Activated B cell treated with CpG ODN at 0.5 μM for 24 hours (primary cell): ENCODE data around the gene ERC2. TPM values are rescaled to one million over a fixed set of nuclear protein-coding genes. Genes with fewer than 3 reads are reported as not detected.

Experiments
- ATAC-seq: fragments of 200-7000 bp; cut with Tn5 transposase; one replicate; pipeline ENCODE4 v1.10.0; 2021; ENCODE audit warnings: low read depth, mild to moderate bottlenecking, moderate library complexity
- CTCF ChIA-PET: fragments of 350-600 bp; sonication (Branson Sonifier 250); formaldehyde crosslinking; loops from one replicate; lab custom pipeline; 2021; ENCODE audit warnings: antibody characterized with exemption; lab: Charles Lee
- POLR2A ChIA-PET: fragments of 350-600 bp; sonication (Branson Sonifier 250); formaldehyde crosslinking; loops from one replicate; lab custom pipeline; 2021; ENCODE audit warnings: antibody characterized with exemption; lab: Charles Lee
- DNase-seq: peaks from one replicate; pipeline ENCODE4 v3.0.0; 2022
- H3K27ac Mint-ChIP-seq: one replicate; pipeline ENCODE4 v1.8.0; 2020; ENCODE audit warnings: mixed read lengths
- H3K27me3 Mint-ChIP-seq: one replicate; pipeline ENCODE4 v1.8.0; 2021; ENCODE audit warnings: mixed read lengths
- H3K36me3 Mint-ChIP-seq: one replicate; pipeline ENCODE4 v1.8.0; 2021; ENCODE audit warnings: low read depth, mixed read lengths
- H3K4me1 Mint-ChIP-seq: one replicate; pipeline ENCODE4 v1.8.0; 2021; ENCODE audit warnings: mixed read lengths
- H3K4me3 Mint-ChIP-seq: one replicate; pipeline ENCODE4 v1.8.0; 2020; ENCODE audit warnings: mild to moderate bottlenecking, mixed read lengths
- H3K9me3 Mint-ChIP-seq: one replicate; pipeline ENCODE4 v1.8.0; 2020; ENCODE audit warnings: mixed read lengths
- intact Hi-C: fragments of 100-400 bp; cut with micrococcal nuclease; formaldehyde crosslinking; loops from one replicate; pipeline ENCODE4 v1.15.1; 2024
- total RNA-seq: library from RNA; stranded (reverse); gene quantifications from 2 replicates; pipeline ENCODE4 v1.2.3, GENCODE V29; 2022
- TF ChIP-seq, protein P1 (sequence below): fragments of 200-600 bp; IDR thresholded peaks from one replicate; pipeline ENCODE4 v1.8.0; 2022; ENCODE audit warnings: antibody characterized with exemption, mild to moderate bottlenecking

ERC2 gene
- total RNA-seq, 1 donor from 2014 or later: not detected

DNA sequence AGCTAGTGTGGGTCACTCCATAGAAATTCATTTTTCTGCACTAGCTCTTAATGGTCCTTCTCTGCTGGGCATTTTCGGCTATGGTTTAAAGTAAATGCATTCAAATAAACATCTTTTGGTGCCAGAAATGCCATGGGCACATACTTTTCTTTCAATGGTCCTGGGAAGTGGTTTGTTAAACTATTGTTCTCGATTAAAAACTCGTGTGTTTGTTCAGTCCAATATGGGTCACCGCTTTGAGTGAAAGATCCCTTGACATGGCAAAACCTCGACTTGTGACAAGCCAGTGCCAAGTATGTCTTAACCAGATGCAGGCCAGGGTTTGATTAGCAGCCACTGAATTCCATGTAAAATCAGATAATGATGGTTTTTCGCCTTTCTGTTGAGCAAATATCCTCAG, 649.3 kb downstream of the ERC2 start:
- ChIA-PET CTCF (no interaction called here), POLR2A (no interaction called here)
- Mint-ChIP-seq H3K4me3 (no peak overlapping the region), H3K9me3 (no peaks in the 10 kb centered on the region), H3K4me1 (no peaks in the 10 kb centered on the region), H3K27me3 (no peaks in the 10 kb centered on the region), H3K36me3 (no peaks in the 10 kb centered on the region), H3K27ac (no peak overlapping the region)
- DNase-seq (no peak), ATAC-seq (no peak)
- intact Hi-C loops: no loop called here
- TF ChIP-seq, protein P1, sequence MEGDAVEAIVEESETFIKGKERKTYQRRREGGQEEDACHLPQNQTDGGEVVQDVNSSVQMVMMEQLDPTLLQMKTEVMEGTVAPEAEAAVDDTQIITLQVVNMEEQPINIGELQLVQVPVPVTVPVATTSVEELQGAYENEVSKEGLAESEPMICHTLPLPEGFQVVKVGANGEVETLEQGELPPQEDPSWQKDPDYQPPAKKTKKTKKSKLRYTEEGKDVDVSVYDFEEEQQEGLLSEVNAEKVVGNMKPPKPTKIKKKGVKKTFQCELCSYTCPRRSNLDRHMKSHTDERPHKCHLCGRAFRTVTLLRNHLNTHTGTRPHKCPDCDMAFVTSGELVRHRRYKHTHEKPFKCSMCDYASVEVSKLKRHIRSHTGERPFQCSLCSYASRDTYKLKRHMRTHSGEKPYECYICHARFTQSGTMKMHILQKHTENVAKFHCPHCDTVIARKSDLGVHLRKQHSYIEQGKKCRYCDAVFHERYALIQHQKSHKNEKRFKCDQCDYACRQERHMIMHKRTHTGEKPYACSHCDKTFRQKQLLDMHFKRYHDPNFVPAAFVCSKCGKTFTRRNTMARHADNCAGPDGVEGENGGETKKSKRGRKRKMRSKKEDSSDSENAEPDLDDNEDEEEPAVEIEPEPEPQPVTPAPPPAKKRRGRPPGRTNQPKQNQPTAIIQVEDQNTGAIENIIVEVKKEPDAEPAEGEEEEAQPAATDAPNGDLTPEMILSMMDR: no peak

DNA sequence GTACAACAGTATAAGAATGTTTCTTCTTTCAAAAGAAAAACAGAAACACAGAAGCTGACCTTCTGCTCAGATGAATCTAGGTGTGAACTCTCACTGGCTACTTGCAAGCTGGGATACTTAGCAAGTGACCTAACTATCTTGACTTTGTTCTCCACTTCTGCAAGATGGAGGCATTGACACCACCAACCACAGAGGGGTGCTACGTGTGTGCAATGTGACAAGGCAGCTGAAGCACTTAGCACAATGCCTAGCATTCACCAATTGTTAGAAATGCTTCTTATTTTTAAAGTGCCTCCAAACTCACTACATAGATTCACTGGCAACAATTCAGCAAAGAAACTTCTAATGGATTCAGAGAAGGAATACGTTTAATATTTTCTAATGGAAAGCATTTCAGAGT, 649.8 kb downstream of the ERC2 start:
- no peaks in the 10 kb centered on the region for H3K9me3 Mint-ChIP-seq
- POLR2A ChIA-PET: no interaction called here
- no peaks in the 10 kb centered on the region for H3K4me1 Mint-ChIP-seq
- H3K36me3 Mint-ChIP-seq: no peaks in the 10 kb centered on the region
- no peak for ATAC-seq
- CTCF ChIA-PET: no interaction called here
- H3K27me3 Mint-ChIP-seq: no peaks in the 10 kb centered on the region
- intact Hi-C loops: no loop called here
- H3K27ac Mint-ChIP-seq: no peak overlapping the region
- H3K4me3 Mint-ChIP-seq: no peak overlapping the region
- DNase-seq: no peak
- TF ChIP-seq, protein P1: no peak

DNA sequence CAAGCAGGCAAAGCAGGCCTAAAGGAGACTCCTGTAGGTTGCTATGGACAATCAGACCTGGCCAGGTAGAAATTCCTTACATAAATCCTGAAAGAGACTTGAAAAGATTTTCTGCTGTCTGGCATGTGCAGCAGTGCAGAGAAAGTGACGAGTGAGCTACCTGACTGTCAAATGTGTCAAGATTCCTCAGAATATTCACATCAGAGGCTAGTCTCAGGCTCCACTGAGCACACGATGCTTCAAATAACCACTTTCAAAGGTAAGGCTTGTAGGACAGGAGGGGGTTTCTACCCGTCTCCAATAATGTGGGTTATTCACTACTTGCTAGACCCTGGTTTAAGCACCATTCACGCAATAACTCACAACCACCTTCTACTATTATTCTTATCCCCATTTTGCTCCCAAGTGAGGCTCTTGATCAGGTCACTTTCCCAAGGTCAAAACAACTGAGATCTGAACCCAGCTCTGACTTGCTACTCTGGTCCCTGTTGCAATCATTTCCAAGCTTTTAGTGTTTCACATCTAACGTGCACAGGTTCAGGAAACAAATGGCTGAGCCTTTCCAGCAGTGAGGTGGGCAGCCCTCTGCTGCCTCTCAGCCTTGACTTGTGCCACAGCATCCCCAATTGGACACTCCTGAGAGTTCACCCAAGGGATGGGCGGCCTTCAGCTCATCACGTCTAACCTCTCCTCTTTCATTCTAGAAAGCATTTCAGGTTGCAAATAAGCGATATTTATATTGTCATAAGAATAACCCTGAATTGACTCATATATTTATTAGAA, 651.3 kb downstream of the ERC2 start:
- Mint-ChIP-seq H3K4me1 (no peaks in the 10 kb centered on the region), H3K4me3 (no peak overlapping the region), H3K27me3 (no peaks in the 10 kb centered on the region), H3K27ac (no peak overlapping the region), H3K36me3 (no peaks in the 10 kb centered on the region), H3K9me3 (no peaks in the 10 kb centered on the region)
- intact Hi-C loops: no loop called here
- DNase-seq: no peak
- TF ChIP-seq, protein P1: no peak
- POLR2A ChIA-PET: no interaction called here
- ATAC-seq: no peak
- CTCF ChIA-PET: no interaction called here

DNA sequence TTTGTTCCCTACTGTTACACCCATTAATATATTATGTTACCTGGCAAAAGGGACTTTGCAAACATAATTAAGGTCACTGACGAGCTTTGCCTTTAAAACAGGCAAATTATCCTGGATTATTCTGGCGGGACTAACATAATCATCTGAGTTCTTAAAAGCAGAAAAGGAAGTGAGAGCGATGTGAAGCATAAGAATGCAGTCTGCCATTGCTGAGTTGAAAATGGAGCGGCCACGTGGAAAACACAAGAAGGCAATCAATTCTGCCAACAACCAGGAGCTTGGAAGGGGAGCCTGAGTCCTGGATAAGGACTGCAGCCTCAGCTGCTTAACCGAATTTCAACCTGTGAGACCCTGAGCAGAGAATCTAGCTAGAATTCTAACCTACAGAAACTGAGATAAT, 653.0 kb downstream of the ERC2 start:
- no peak overlapping the region for H3K4me3 Mint-ChIP-seq
- no peaks in the 10 kb centered on the region for H3K4me1 Mint-ChIP-seq
- H3K27me3 Mint-ChIP-seq: no peaks in the 10 kb centered on the region
- DNase-seq (no peak), ATAC-seq (no peak)
- POLR2A ChIA-PET: no interaction called here
- no peak overlapping the region for H3K27ac Mint-ChIP-seq
- CTCF ChIA-PET: no interaction called here
- intact Hi-C loops: no loop called here
- TF ChIP-seq, protein P1: no peak
- no peaks in the 10 kb centered on the region for H3K36me3 Mint-ChIP-seq
- H3K9me3 Mint-ChIP-seq: no peaks in the 10 kb centered on the region

DNA sequence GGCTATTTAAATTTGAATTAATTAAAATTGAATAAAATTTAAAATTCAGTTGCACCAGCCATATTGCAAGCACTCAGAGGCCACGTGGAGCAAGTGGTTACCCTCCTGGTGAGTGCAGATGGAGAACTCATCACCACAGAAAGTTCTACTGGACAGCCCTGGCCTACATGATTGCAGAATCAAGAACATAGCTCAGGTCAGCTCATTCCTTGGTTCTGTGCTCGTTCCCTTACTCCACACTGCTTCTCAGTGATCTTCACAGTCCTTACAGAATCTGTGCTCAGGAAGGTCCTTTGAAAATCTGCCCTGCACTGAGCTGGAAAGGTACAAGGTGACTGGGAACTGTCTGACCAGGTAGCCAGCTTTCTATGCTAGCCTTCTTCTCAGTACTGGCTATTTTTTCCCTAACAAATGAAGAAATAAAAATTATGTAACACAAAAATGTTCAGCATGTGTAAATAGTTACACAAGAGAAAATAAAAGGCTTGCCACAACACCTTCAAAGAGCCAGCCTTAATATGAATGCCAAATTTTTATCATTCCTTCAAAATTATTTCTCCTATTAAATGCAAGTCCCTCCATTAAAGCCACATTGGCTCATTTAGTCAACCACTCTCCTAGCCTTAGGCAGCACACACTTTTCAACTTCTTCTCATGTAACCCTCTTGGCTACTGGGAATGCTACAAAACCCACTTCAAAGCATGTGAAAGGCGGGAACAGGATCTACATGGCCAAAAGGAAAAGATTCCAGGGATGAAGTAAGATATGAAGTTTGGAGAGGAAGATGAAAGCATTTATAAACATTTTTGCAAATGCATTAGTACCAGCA, 654.8 kb downstream of the ERC2 start:
- no peak for DNase-seq
- H3K4me1 Mint-ChIP-seq: no peaks in the 10 kb centered on the region
- H3K27me3 Mint-ChIP-seq: no peaks in the 10 kb centered on the region
- intact Hi-C loops: no loop called here
- no peak for ATAC-seq
- TF ChIP-seq, protein P1: no peak
- CTCF ChIA-PET: no interaction called here
- no peak overlapping the region for H3K27ac Mint-ChIP-seq
- H3K36me3 Mint-ChIP-seq: no peaks in the 10 kb centered on the region
- POLR2A ChIA-PET: no interaction called here
- H3K4me3 Mint-ChIP-seq: no peak overlapping the region
- no peaks in the 10 kb centered on the region for H3K9me3 Mint-ChIP-seq
